Neural cell (in vitro differentiated cells): Measurements from ENCODE around the gene DCAF16. TPM values are rescaled to one million over a fixed set of nuclear protein-coding genes. Genes with fewer than 3 reads are reported as not detected.

ENCODE experiments used
- H2AFZ ChIP-seq: fragments of 200-600, 300-800 bp; sonication (generic), shearing (Covaris generic); 2 replicates; pipeline ENCODE4 v1.6.0; 2014; ENCODE audit warnings: low read depth, mild to moderate bottlenecking, antibody characterized with exemption, low read length, moderate library complexity
- H3F3A ChIP-seq: fragments of 200-600 bp; shearing (Covaris generic); 2 replicates; pipeline ENCODE4 v1.6.1; 2016; ENCODE audit warnings: mild to moderate bottlenecking, moderate library complexity, mixed read lengths, antibody characterized with exemption, low read length; ENCODE audit not compliant: insufficient read depth, poor library complexity, severe bottlenecking
- H3K27ac ChIP-seq: fragments of 200-600, 300-800 bp; sonication (generic), shearing (Covaris generic); 2 replicates; pipeline ENCODE4 v1.5.1; 2014; ENCODE audit warnings: mild to moderate bottlenecking, low read length, moderate library complexity
- H3K27me3 ChIP-seq: fragments of 300-800, 200-600 bp; sonication (generic), shearing (Covaris generic); 2 replicates; pipeline ENCODE4 v1.6.0; 2014; ENCODE audit warnings: mild to moderate bottlenecking, low read depth, low read length, moderate library complexity; ENCODE audit not compliant: insufficient read depth
- H3K36me3 ChIP-seq: fragments of 300-800, 200-600 bp; sonication (generic), shearing (Covaris generic); 2 replicates; pipeline ENCODE4 v1.5.1; 2014; ENCODE audit warnings: mild to moderate bottlenecking, antibody characterized with exemption, low read length, moderate library complexity; ENCODE audit not compliant: insufficient read depth
- H3K4me2 ChIP-seq: fragments of 300-800, 200-600 bp; sonication (generic), shearing (Covaris generic); 2 replicates; pipeline ENCODE4 v1.6.0; 2014; ENCODE audit warnings: mild to moderate bottlenecking, low read length
- H3K4me3 ChIP-seq: fragments of 300-800, 200-600 bp; sonication (generic), shearing (Covaris generic); 2 replicates; pipeline ENCODE4 v1.5.1; 2014; ENCODE audit warnings: mild to moderate bottlenecking, low read length, moderate library complexity
- H3K79me2 ChIP-seq: fragments of 200-600 bp; shearing (Covaris generic); replicated peaks from 2 replicates; pipeline ENCODE4 v1.6.0; 2014; ENCODE audit warnings: mild to moderate bottlenecking, low read length, moderate library complexity; ENCODE audit not compliant: insufficient read depth
- H3K9ac ChIP-seq: fragments of 300-800, 200-600 bp; sonication (generic), shearing (Covaris generic); 2 replicates; pipeline ENCODE4 v1.6.1; 2016; ENCODE audit warnings: mild to moderate bottlenecking, low read length, mixed read lengths
- H3K9me2 ChIP-seq: fragments of 200-600 bp; shearing (Covaris generic); 2 replicates; pipeline ENCODE4 v1.6.1; 2016; ENCODE audit warnings: mild to moderate bottlenecking, low read length, mixed read lengths; ENCODE audit not compliant: insufficient read depth
- H3K9me3 ChIP-seq: fragments of 200-600, 300-800 bp; sonication (generic), shearing (Covaris generic); 2 replicates; pipeline ENCODE4 v1.6.1; 2016; ENCODE audit warnings: mild to moderate bottlenecking, mixed run types, low read length, moderate library complexity, mixed read lengths
- H4K20me1 ChIP-seq: fragments of 200-600 bp; shearing (Covaris generic); 2 replicates; pipeline ENCODE4 v1.6.1; 2016; ENCODE audit warnings: mild to moderate bottlenecking, mixed run types; ENCODE audit not compliant: insufficient read depth
- EP300 ChIP-seq: fragments of 450-650 bp; conservative IDR thresholded peaks from 2 replicates; pipeline ENCODE4 v1.6.1; 2014; ENCODE audit warnings: antibody characterized with exemption, mild to moderate bottlenecking, moderate library complexity; ENCODE audit not compliant: poor library complexity, severe bottlenecking
- EZH2 ChIP-seq: fragments of 200-600, 300-800 bp; shearing (Covaris generic), sonication (generic); IDR thresholded peaks from 2 replicates; pipeline ENCODE4 v1.6.1; 2014; ENCODE audit warnings: antibody characterized with exemption, low read length, borderline replicate concordance, mild to moderate bottlenecking; ENCODE audit not compliant: insufficient read depth, poor library complexity, severe bottlenecking
- MXI1 ChIP-seq: fragments of 450-650 bp; conservative IDR thresholded peaks from 2 replicates; pipeline ENCODE4 v1.6.1; 2014; ENCODE audit warnings: antibody characterized with exemption, mild to moderate bottlenecking; ENCODE audit not compliant: poor library complexity, severe bottlenecking
- POLR2AphosphoS5 ChIP-seq: IDR thresholded peaks from 2 replicates; pipeline ENCODE4 v1.6.1; 2012
- RAD21 ChIP-seq: fragments of 450-650 bp; conservative IDR thresholded peaks from 2 replicates; pipeline ENCODE4 v1.6.1; 2014; ENCODE audit warnings: antibody characterized with exemption, mild to moderate bottlenecking, moderate library complexity
- SMC3 ChIP-seq: fragments of 450-650 bp; conservative IDR thresholded peaks from 2 replicates; pipeline ENCODE4 v1.6.1; 2014; ENCODE audit warnings: antibody characterized with exemption, mild to moderate bottlenecking, moderate library complexity; ENCODE audit not compliant: poor library complexity
- TAF1 ChIP-seq: IDR thresholded peaks from 2 replicates; pipeline ENCODE4 v1.6.1; 2012; ENCODE audit warnings: low read depth
- polyA plus RNA-seq: library from polyadenylated mRNA; depleted of rRNA; stranded (reverse); fragments of >200 nt; gene quantifications from 2 replicates; pipeline ENCODE4 v1.2.3, GENCODE V29; 2014
- TF ChIP-seq, protein P1 (sequence below): IDR thresholded peaks from 2 replicates; pipeline ENCODE4 v1.6.1; 2012; ENCODE audit warnings: borderline replicate concordance
- TF ChIP-seq, protein P2 (sequence below): fragments of 450-650 bp; IDR thresholded peaks from 2 replicates; pipeline ENCODE4 v1.5.1; 2014; ENCODE audit warnings: antibody characterized with exemption, mild to moderate bottlenecking, moderate library complexity; ENCODE audit not compliant: poor library complexity, severe bottlenecking

Gene DCAF16
- polyA plus RNA-seq, 1 donor from 2014 or later: 41.3 TPM

DNA sequence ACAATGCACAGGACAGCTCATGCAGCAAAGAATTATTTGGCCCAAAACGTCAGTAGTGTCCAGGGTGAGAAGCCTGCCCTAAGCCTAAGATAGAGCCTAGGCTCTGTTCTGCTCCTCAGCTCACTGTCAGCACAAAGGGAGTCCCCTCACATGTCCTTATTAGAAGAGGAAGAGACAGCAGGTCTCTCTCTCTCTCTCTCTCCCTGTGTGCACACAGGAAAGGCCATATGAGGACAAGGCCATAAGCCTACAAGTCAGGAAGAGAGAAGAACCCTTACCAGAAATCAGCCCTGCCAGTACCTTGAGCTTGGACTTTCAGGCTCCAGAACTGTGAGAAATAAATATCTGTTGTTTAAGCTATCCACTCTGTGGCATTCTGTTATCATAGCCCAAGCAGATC lies 49.5 kb downstream of the DCAF16 start:
- H3K79me2 ChIP-seq: no peaks in the 10 kb centered on the region
- no peak for TF ChIP-seq EP300
- TF ChIP-seq TAF1: no peak
- TF ChIP-seq MXI1: no peak
- no peak for TF ChIP-seq POLR2AphosphoS5
- TF ChIP-seq, protein P1, sequence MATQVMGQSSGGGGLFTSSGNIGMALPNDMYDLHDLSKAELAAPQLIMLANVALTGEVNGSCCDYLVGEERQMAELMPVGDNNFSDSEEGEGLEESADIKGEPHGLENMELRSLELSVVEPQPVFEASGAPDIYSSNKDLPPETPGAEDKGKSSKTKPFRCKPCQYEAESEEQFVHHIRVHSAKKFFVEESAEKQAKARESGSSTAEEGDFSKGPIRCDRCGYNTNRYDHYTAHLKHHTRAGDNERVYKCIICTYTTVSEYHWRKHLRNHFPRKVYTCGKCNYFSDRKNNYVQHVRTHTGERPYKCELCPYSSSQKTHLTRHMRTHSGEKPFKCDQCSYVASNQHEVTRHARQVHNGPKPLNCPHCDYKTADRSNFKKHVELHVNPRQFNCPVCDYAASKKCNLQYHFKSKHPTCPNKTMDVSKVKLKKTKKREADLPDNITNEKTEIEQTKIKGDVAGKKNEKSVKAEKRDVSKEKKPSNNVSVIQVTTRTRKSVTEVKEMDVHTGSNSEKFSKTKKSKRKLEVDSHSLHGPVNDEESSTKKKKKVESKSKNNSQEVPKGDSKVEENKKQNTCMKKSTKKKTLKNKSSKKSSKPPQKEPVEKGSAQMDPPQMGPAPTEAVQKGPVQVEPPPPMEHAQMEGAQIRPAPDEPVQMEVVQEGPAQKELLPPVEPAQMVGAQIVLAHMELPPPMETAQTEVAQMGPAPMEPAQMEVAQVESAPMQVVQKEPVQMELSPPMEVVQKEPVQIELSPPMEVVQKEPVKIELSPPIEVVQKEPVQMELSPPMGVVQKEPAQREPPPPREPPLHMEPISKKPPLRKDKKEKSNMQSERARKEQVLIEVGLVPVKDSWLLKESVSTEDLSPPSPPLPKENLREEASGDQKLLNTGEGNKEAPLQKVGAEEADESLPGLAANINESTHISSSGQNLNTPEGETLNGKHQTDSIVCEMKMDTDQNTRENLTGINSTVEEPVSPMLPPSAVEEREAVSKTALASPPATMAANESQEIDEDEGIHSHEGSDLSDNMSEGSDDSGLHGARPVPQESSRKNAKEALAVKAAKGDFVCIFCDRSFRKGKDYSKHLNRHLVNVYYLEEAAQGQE: no peak
- H3K27ac ChIP-seq: no peak overlapping the region
- no peak overlapping the region for H3K4me2 ChIP-seq
- no peaks in the 10 kb centered on the region for H4K20me1 ChIP-seq
- H2AFZ ChIP-seq: no peak overlapping the region
- H3K9ac ChIP-seq: no peak overlapping the region
- H3F3A ChIP-seq: no peaks in the 10 kb centered on the region
- H3K9me3 ChIP-seq: no peaks in the 10 kb centered on the region
- no peaks in the 10 kb centered on the region for H3K27me3 ChIP-seq
- no peaks in the 10 kb centered on the region for H3K36me3 ChIP-seq
- H3K9me2 ChIP-seq: no peaks in the 10 kb centered on the region
- no peak overlapping the region for H3K4me3 ChIP-seq

DNA sequence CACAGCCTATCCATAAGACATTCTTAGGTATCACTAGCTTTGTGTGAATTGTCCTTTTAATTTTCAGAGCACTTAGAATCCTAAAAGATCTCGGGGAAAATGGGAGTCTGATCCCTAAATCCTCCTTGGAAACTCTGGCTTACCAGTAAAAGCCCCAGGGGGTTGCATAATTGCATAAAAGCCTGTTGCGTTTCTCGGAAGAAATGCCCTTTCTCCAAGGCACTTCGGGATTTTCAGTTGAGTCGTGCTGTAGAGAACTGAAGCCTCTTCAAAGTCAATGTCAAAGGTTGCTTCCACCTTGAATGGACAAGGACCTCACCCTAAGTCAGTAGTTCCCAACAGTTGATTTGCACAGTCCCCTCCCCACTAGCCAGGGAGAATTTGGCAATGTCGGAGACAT lies 49.9 kb downstream of the DCAF16 start:
- no peaks in the 10 kb centered on the region for H3K27me3 ChIP-seq
- no peaks in the 10 kb centered on the region for H3K36me3 ChIP-seq
- H3K79me2 ChIP-seq: no peaks in the 10 kb centered on the region
- H3K9me2 ChIP-seq: no peaks in the 10 kb centered on the region
- no peak overlapping the region for H3K27ac ChIP-seq
- H3K4me2 ChIP-seq: no peak overlapping the region
- no peaks in the 10 kb centered on the region for H3K9me3 ChIP-seq
- no peaks in the 10 kb centered on the region for H3F3A ChIP-seq
- no peaks in the 10 kb centered on the region for H4K20me1 ChIP-seq
- TF ChIP-seq EZH2 (no peak), TAF1 (no peak), MXI1 (no peak), EP300 (no peak), POLR2AphosphoS5 (no peak), RAD21 (no peak), SMC3 (no peak)
- TF ChIP-seq, protein P2, sequence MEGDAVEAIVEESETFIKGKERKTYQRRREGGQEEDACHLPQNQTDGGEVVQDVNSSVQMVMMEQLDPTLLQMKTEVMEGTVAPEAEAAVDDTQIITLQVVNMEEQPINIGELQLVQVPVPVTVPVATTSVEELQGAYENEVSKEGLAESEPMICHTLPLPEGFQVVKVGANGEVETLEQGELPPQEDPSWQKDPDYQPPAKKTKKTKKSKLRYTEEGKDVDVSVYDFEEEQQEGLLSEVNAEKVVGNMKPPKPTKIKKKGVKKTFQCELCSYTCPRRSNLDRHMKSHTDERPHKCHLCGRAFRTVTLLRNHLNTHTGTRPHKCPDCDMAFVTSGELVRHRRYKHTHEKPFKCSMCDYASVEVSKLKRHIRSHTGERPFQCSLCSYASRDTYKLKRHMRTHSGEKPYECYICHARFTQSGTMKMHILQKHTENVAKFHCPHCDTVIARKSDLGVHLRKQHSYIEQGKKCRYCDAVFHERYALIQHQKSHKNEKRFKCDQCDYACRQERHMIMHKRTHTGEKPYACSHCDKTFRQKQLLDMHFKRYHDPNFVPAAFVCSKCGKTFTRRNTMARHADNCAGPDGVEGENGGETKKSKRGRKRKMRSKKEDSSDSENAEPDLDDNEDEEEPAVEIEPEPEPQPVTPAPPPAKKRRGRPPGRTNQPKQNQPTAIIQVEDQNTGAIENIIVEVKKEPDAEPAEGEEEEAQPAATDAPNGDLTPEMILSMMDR: no peak
- TF ChIP-seq, protein P1: no peak
- no peak overlapping the region for H3K9ac ChIP-seq
- H2AFZ ChIP-seq: no peak overlapping the region
- H3K4me3 ChIP-seq: no peak overlapping the region
